K562 (cell line): ENCODE measurements around the gene RYR1. TPM values are rescaled to one million over a fixed set of nuclear protein-coding genes. Genes with fewer than 3 reads are reported as not detected.

Experiments
- ADNP ChIP-seq: fragments of 200-800 bp; sonication (Bioruptor generic); IDR thresholded peaks from 2 replicates; pipeline ENCODE4 v1.6.1; 2016; ENCODE audit warnings: missing genetic modification characterization, missing compliant biosample characterization
- CBX5 ChIP-seq: IDR thresholded peaks from 2 replicates; pipeline ENCODE4 v1.6.1; 2014; ENCODE audit warnings: low read depth, borderline replicate concordance
- CEBPG ChIP-seq, 3 experiments: fragments of 200-800 bp in 1 of 3; sonication (Bioruptor generic) in 1 of 3; sonication (generic) in 1 of 3; formaldehyde crosslinking in 1 of 3; IDR thresholded peaks in 2 of 3; conservative IDR thresholded peaks in 1 of 3; 2 replicates each; pipeline versions ENCODE4 v1.6.1 to v1.8.0; 2016 to 2022; ENCODE audit warnings: missing compliant biosample characterization in 2 of 3, missing genetic modification characterization in 2 of 3, mild to moderate bottlenecking in 1 of 3, missing genetic modification reagents in 1 of 3
- GATA2 ChIP-seq: sonication (generic); formaldehyde crosslinking; IDR thresholded peaks from 2 replicates; pipeline ENCODE4 v1.4.0; 2020; ENCODE audit warnings: mild to moderate bottlenecking, missing genetic modification reagents
- KDM1A ChIP-seq, 2 experiments: fragments of 450-650 bp; IDR thresholded peaks; 2 replicates each; pipeline ENCODE4 v1.6.1; 2016; ENCODE audit warnings: mild to moderate bottlenecking in 2 of 2
- MTF1 ChIP-seq: fragments of 250-450 bp; sonication (Bioruptor Pico); IDR thresholded peaks from 2 replicates; pipeline ENCODE4 v1.9.0; 2021; ENCODE audit warnings: moderate library complexity, mild to moderate bottlenecking, inconsistent platforms, borderline replicate concordance
- RFX5 ChIP-seq: IDR thresholded peaks from 2 replicates; pipeline ENCODE4 v1.6.1; 2011; ENCODE audit warnings: low read depth, mild to moderate bottlenecking, improper control_type of control experiment, low read length
- SMARCA5 ChIP-seq: fragments of 450-650 bp; IDR thresholded peaks from 2 replicates; pipeline ENCODE4 v1.6.1; 2016
- STAT5A ChIP-seq: IDR thresholded peaks from 2 replicates; pipeline ENCODE4 v1.6.1; 2012; ENCODE audit warnings: low read length, inconsistent platforms, borderline replicate concordance
- TCF3 ChIP-seq: sonication (generic); formaldehyde crosslinking; IDR thresholded peaks from 2 replicates; pipeline ENCODE4 v1.4.0; 2020; ENCODE audit warnings: mild to moderate bottlenecking, missing genetic modification reagents
- U2AF2 ChIP-seq: fragments of 200-400 bp; formaldehyde crosslinking; optimal IDR thresholded peaks from 2 replicates; pipeline ENCODE3; 2017; ENCODE audit warnings: low read depth, mild to moderate bottlenecking, low read length
- ZNF589 ChIP-seq: fragments of 200-800 bp; sonication (Bioruptor generic); IDR thresholded peaks from 2 replicates; pipeline ENCODE4 v1.6.1; 2016; ENCODE audit warnings: low read depth, missing genetic modification characterization, missing compliant biosample characterization
- polyA plus RNA-seq, 8 experiments: library from polyadenylated mRNA; depleted of rRNA in 4 of 8; stranded (reverse) in 5 of 8; unstranded in 3 of 8; fragments of >200 nt; fragmentation: Nextera tagmentation in 2 of 8; fragmentation: Illumina TruSeq in 1 of 8; extraction: Ambion mirVana in 2 of 8; extraction: Trizol in 1 of 8; gene quantifications; 2 replicates each; pipeline versions ENCODE4 v1.2.1 to v1.2.3, GENCODE V29; 2011 to 2014; ENCODE audit warnings: inconsistent platforms in 1 of 8, missing spikeins in 1 of 8
- total RNA-seq, 7 experiments: library from RNA; depleted of rRNA in 6 of 7; stranded (reverse); fragments of >200 nt in 6 of 7; fragmentation: Illumina TruSeq in 2 of 7; extraction: Trizol in 2 of 7; gene quantifications; 2 replicates each; pipeline versions ENCODE4 v1.2.1 to v1.2.3, GENCODE V29; 2011 to 2021; ENCODE audit warnings: low replicate concordance in 1 of 7
- TF ChIP-seq, protein P1 (sequence below): fragments of 250-450 bp; sonication (Bioruptor Pico); IDR thresholded peaks from 2 replicates; pipeline ENCODE4 v1.4.0; 2020; ENCODE audit warnings: mild to moderate bottlenecking, moderate library complexity
- TF ChIP-seq, protein P2 (sequence below), 2 experiments: fragments of 450-650 bp; IDR thresholded peaks; 2 replicates each; pipeline ENCODE4 v1.6.1; 2018; ENCODE audit warnings: mild to moderate bottlenecking in 2 of 2, low read depth in 1 of 2; ENCODE audit not compliant: partially characterized antibody in 2 of 2
- TF ChIP-seq, protein P3 (sequence below): sonication (generic); formaldehyde crosslinking; IDR thresholded peaks from 2 replicates; pipeline ENCODE4 v1.8.1; 2023; ENCODE audit warnings: mild to moderate bottlenecking, missing genetic modification reagents
- TF ChIP-seq, protein P4 (sequence below): fragments of 450-650 bp; IDR thresholded peaks from 2 replicates; pipeline ENCODE4 v1.6.1; 2016; ENCODE audit warnings: mild to moderate bottlenecking
- TF ChIP-seq, protein P5 (sequence below): fragments of 250-450 bp; sonication (Bioruptor Pico); IDR thresholded peaks from 2 replicates; pipeline ENCODE4 v1.8.0; 2022; ENCODE audit warnings: moderate library complexity, mild to moderate bottlenecking, inconsistent platforms

The RYR1 gene
- total and polyA plus RNA-seq, 9 of the 15 experiments (the other 6 are each of a cell fraction or from before 2014, with no cell fraction given), result 0.11 to 7.4 (median 3.7) TPM

DNA sequence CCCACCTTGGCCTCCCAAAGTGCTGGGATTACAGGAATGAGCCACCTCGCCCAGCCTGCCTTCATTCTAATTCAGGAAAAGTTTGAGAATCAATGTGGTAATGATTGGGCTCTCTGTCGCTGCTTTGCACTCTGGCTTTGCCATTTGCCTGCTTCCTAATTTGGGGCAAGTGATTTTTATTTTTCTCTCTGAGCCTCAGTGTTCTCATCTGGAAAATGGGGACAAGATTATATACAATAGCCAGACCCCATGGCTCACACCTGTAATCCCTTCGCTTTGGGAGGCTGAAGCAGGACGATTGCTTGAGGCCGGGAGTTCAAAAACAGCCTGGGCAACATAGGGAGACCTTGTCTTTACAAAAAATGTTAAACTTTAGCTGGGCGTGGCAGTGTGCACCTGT lies 3.8 kb downstream of the RYR1 start (continued):
- TF ChIP-seq, protein P1, sequence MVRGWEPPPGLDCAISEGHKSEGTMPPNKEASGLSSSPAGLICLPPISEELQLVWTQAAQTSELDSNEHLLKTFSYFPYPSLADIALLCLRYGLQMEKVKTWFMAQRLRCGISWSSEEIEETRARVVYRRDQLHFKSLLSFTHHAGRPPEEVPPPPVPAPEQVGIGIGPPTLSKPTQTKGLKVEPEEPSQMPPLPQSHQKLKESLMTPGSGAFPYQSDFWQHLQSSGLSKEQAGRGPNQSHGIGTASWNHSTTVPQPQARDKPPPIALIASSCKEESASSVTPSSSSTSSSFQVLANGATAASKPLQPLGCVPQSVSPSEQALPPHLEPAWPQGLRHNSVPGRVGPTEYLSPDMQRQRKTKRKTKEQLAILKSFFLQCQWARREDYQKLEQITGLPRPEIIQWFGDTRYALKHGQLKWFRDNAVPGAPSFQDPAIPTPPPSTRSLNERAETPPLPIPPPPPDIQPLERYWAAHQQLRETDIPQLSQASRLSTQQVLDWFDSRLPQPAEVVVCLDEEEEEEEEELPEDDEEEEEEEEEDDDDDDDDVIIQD (CRISPR knock-in tag), result no peak
- no peak for TF ChIP-seq RFX5
- TF ChIP-seq MTF1, result no peak
- no peak for TF ChIP-seq CBX5
- TF ChIP-seq GATA2 (CRISPR knock-in tag), result no peak
- no peak for TF ChIP-seq STAT5A
- TF ChIP-seq, protein P2, sequence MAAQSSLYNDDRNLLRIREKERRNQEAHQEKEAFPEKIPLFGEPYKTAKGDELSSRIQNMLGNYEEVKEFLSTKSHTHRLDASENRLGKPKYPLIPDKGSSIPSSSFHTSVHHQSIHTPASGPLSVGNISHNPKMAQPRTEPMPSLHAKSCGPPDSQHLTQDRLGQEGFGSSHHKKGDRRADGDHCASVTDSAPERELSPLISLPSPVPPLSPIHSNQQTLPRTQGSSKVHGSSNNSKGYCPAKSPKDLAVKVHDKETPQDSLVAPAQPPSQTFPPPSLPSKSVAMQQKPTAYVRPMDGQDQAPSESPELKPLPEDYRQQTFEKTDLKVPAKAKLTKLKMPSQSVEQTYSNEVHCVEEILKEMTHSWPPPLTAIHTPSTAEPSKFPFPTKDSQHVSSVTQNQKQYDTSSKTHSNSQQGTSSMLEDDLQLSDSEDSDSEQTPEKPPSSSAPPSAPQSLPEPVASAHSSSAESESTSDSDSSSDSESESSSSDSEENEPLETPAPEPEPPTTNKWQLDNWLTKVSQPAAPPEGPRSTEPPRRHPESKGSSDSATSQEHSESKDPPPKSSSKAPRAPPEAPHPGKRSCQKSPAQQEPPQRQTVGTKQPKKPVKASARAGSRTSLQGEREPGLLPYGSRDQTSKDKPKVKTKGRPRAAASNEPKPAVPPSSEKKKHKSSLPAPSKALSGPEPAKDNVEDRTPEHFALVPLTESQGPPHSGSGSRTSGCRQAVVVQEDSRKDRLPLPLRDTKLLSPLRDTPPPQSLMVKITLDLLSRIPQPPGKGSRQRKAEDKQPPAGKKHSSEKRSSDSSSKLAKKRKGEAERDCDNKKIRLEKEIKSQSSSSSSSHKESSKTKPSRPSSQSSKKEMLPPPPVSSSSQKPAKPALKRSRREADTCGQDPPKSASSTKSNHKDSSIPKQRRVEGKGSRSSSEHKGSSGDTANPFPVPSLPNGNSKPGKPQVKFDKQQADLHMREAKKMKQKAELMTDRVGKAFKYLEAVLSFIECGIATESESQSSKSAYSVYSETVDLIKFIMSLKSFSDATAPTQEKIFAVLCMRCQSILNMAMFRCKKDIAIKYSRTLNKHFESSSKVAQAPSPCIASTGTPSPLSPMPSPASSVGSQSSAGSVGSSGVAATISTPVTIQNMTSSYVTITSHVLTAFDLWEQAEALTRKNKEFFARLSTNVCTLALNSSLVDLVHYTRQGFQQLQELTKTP (IDR thresholded peaks at IDR 0.05; ENCODE audit: low read depth in 1 of 2, partially characterized antibody in 2 of 2), result no peak
- no peak for TF ChIP-seq TCF3
- peak; percentile 73 for TF ChIP-seq SMARCA5
- TF ChIP-seq, protein P3, sequence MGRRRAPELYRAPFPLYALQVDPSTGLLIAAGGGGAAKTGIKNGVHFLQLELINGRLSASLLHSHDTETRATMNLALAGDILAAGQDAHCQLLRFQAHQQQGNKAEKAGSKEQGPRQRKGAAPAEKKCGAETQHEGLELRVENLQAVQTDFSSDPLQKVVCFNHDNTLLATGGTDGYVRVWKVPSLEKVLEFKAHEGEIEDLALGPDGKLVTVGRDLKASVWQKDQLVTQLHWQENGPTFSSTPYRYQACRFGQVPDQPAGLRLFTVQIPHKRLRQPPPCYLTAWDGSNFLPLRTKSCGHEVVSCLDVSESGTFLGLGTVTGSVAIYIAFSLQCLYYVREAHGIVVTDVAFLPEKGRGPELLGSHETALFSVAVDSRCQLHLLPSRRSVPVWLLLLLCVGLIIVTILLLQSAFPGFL (CRISPR knock-in tag), result no peak
- no peak for TF ChIP-seq U2AF2
- TF ChIP-seq KDM1A (IDR thresholded peaks at IDR 0.05), result peak; percentile 80 to 82
- TF ChIP-seq CEBPG (CRISPR knock-in tag; IDR thresholded peaks at IDR 0.05), result no peak
- no peak for TF ChIP-seq CEBPG (tag; conservative IDR thresholded peaks at IDR 0.05 in 1 of 2, IDR thresholded peaks at IDR 0.05 in 1 of 2)
- TF ChIP-seq, protein P4, sequence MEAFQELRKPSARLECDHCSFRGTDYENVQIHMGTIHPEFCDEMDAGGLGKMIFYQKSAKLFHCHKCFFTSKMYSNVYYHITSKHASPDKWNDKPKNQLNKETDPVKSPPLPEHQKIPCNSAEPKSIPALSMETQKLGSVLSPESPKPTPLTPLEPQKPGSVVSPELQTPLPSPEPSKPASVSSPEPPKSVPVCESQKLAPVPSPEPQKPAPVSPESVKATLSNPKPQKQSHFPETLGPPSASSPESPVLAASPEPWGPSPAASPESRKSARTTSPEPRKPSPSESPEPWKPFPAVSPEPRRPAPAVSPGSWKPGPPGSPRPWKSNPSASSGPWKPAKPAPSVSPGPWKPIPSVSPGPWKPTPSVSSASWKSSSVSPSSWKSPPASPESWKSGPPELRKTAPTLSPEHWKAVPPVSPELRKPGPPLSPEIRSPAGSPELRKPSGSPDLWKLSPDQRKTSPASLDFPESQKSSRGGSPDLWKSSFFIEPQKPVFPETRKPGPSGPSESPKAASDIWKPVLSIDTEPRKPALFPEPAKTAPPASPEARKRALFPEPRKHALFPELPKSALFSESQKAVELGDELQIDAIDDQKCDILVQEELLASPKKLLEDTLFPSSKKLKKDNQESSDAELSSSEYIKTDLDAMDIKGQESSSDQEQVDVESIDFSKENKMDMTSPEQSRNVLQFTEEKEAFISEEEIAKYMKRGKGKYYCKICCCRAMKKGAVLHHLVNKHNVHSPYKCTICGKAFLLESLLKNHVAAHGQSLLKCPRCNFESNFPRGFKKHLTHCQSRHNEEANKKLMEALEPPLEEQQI, result no peak
- TF ChIP-seq ADNP, result peak; percentile 62
- TF ChIP-seq, protein P5, sequence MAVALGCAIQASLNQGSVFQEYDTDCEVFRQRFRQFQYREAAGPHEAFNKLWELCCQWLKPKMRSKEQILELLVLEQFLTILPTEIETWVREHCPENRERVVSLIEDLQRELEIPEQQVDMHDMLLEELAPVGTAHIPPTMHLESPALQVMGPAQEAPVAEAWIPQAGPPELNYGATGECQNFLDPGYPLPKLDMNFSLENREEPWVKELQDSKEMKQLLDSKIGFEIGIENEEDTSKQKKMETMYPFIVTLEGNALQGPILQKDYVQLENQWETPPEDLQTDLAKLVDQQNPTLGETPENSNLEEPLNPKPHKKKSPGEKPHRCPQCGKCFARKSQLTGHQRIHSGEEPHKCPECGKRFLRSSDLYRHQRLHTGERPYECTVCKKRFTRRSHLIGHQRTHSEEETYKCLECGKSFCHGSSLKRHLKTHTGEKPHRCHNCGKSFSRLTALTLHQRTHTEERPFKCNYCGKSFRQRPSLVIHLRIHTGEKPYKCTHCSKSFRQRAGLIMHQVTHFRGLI (CRISPR knock-in tag), result no peak
- TF ChIP-seq ZNF589 (CRISPR knock-in tag), result no peak
